HG03280 (cell line): ENCODE results near the gene TRIM24.

Experiments
- ATAC-seq: cut with Tn5 transposase; IDR thresholded peaks from one replicate; pipeline ENCODE4 v1.9.1; 2021; ENCODE audit warnings: mild to moderate bottlenecking, moderate library complexity; ENCODE audit not compliant: unreplicated experiment

Gene TRIM24

GRCh38 chr7:138613630-138614029 lies 153.6 kb downstream of the TRIM24 start:
- no peak for ATAC-seq

GRCh38 chr7:138616085-138616484 lies 156.0 kb downstream of the TRIM24 start:
- no peak for ATAC-seq

GRCh38 chr7:138618506-138618905 lies 158.4 kb downstream of the TRIM24 start:
- no peak for ATAC-seq

- no peak for ATAC-seq
These were observed 158.9 kb downstream of the TRIM24 start for GRCh38 chr7:138618933-138619332.

- ATAC-seq = no peak
These were observed 162.8 kb downstream of the TRIM24 start for GRCh38 chr7:138622841-138623240.

GRCh38 chr7:138625084-138625848 lies 165.2 kb downstream of the TRIM24 start:
- no peak for ATAC-seq

GRCh38 chr7:138625849-138626230 lies 165.8 kb downstream of the TRIM24 start:
- no peak for ATAC-seq

- ATAC-seq = no peak
These were observed 166.8 kb downstream of the TRIM24 start for GRCh38 chr7:138626846-138627245.

- no peak for ATAC-seq
These were observed 167.3 kb downstream of the TRIM24 start for GRCh38 chr7:138627361-138627760.

- ATAC-seq = no peak
These were observed 170.1 kb downstream of the TRIM24 start for GRCh38 chr7:138630059-138630610.

- ATAC-seq = no peak
These were observed 172.3 kb downstream of the TRIM24 start for GRCh38 chr7:138632384-138632783.

GRCh38 chr7:138632826-138633602 lies 173.0 kb downstream of the TRIM24 start:
- no peak for ATAC-seq
